MM.1S (cell line): ENCODE data around the gene E2F7.

Source experiments
- DNase-seq: peaks from one replicate; pipeline ENCODE4 v3.0.0-alpha.2; 2015
- H2AFZ ChIP-seq: fragments of 300-600 bp; sonication (generic); 2 replicates; pipeline ENCODE4 v1.6.0; 2016; ENCODE audit warnings: antibody characterized with exemption, low read length
- H3F3A ChIP-seq: fragments of 300-600 bp; sonication (generic); 2 replicates; pipeline ENCODE4 v1.6.1; 2016; ENCODE audit warnings: mild to moderate bottlenecking, antibody characterized with exemption, low read length, moderate library complexity, mixed read lengths; ENCODE audit not compliant: insufficient read depth
- H3K27ac ChIP-seq: fragments of 300-600 bp; sonication (generic); 2 replicates; pipeline ENCODE4 v1.5.1; 2016; ENCODE audit warnings: mild to moderate bottlenecking, low read length
- H3K27me3 ChIP-seq: fragments of 300-600 bp; sonication (generic); replicated peaks from 2 replicates; pipeline ENCODE4 v1.6.0; 2016; ENCODE audit warnings: low read length; ENCODE audit not compliant: insufficient read depth
- H3K36me3 ChIP-seq: fragments of 300-600 bp; sonication (generic); replicated peaks from 2 replicates; pipeline ENCODE4 v1.6.1; 2016; ENCODE audit warnings: mild to moderate bottlenecking, low read length, mixed read lengths; ENCODE audit not compliant: insufficient read depth
- H3K4me1 ChIP-seq: fragments of 300-600 bp; sonication (generic); 2 replicates; pipeline ENCODE4 v1.6.1; 2016; ENCODE audit warnings: low read length, mixed read lengths
- H3K4me2 ChIP-seq: fragments of 300-600 bp; sonication (generic); 2 replicates; pipeline ENCODE4 v1.6.0; 2016; ENCODE audit warnings: low read depth, low read length
- H3K4me3 ChIP-seq: fragments of 300-600 bp; sonication (generic); 2 replicates; pipeline ENCODE4 v1.5.1; 2016; ENCODE audit warnings: low read length, mixed read lengths
- H3K79me2 ChIP-seq: fragments of 300-600 bp; sonication (generic); 2 replicates; pipeline ENCODE4 v1.6.1; 2016; ENCODE audit warnings: mixed run types, low read length, mixed read lengths
- H3K9ac ChIP-seq: fragments of 300-600 bp; sonication (generic); 2 replicates; pipeline ENCODE4 v1.6.1; 2016; ENCODE audit warnings: low read length, mixed read lengths
- H3K9me2 ChIP-seq: fragments of 300-600 bp; sonication (generic); replicated peaks from 2 replicates; pipeline ENCODE4 v1.6.1; 2016; ENCODE audit warnings: mild to moderate bottlenecking, low read length, mixed read lengths; ENCODE audit not compliant: insufficient read depth
- H3K9me3 ChIP-seq: fragments of 300-600 bp; sonication (generic); replicated peaks from 2 replicates; pipeline ENCODE4 v1.6.1; 2016; ENCODE audit warnings: mild to moderate bottlenecking, low read length, mixed read lengths; ENCODE audit not compliant: insufficient read depth
- H4K20me1 ChIP-seq: fragments of 300-600 bp; sonication (generic); 2 replicates; pipeline ENCODE4 v1.6.1; 2016; ENCODE audit warnings: mild to moderate bottlenecking, low read length, moderate library complexity, mixed read lengths; ENCODE audit not compliant: insufficient read depth
- EZH2 ChIP-seq: fragments of 300-600 bp; sonication (generic); optimal IDR thresholded peaks from 2 replicates; pipeline ENCODE3; 2017; ENCODE audit warnings: low read depth, mild to moderate bottlenecking, antibody characterized with exemption, low read length, mixed read lengths
- EZH2phosphoT487 ChIP-seq: fragments of 300-600 bp; sonication (generic); IDR thresholded peaks from 2 replicates; pipeline ENCODE4 v1.6.1; 2018; ENCODE audit warnings: antibody characterized with exemption, low read length
- TF ChIP-seq, protein P1 (sequence below): fragments of 300-600 bp; sonication (generic); IDR thresholded peaks from 2 replicates; pipeline ENCODE4 v1.5.1; 2016; ENCODE audit warnings: antibody characterized with exemption, low read length, mixed read lengths

The E2F7 gene, protein sequence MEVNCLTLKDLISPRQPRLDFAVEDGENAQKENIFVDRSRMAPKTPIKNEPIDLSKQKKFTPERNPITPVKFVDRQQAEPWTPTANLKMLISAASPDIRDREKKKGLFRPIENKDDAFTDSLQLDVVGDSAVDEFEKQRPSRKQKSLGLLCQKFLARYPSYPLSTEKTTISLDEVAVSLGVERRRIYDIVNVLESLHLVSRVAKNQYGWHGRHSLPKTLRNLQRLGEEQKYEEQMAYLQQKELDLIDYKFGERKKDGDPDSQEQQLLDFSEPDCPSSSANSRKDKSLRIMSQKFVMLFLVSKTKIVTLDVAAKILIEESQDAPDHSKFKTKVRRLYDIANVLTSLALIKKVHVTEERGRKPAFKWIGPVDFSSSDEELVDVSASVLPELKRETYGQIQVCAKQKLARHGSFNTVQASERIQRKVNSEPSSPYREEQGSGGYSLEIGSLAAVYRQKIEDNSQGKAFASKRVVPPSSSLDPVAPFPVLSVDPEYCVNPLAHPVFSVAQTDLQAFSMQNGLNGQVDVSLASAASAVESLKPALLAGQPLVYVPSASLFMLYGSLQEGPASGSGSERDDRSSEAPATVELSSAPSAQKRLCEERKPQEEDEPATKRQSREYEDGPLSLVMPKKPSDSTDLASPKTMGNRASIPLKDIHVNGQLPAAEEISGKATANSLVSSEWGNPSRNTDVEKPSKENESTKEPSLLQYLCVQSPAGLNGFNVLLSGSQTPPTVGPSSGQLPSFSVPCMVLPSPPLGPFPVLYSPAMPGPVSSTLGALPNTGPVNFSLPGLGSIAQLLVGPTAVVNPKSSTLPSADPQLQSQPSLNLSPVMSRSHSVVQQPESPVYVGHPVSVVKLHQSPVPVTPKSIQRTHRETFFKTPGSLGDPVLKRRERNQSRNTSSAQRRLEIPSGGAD

GRCh38 chr12:77065361-77066204, at the start of gene E2F7:
E2F7 (minus strand) TSS chr12:77065569; CDS start chr12:77064635, 934 bp downstream.
- TF ChIP-seq, protein P1, sequence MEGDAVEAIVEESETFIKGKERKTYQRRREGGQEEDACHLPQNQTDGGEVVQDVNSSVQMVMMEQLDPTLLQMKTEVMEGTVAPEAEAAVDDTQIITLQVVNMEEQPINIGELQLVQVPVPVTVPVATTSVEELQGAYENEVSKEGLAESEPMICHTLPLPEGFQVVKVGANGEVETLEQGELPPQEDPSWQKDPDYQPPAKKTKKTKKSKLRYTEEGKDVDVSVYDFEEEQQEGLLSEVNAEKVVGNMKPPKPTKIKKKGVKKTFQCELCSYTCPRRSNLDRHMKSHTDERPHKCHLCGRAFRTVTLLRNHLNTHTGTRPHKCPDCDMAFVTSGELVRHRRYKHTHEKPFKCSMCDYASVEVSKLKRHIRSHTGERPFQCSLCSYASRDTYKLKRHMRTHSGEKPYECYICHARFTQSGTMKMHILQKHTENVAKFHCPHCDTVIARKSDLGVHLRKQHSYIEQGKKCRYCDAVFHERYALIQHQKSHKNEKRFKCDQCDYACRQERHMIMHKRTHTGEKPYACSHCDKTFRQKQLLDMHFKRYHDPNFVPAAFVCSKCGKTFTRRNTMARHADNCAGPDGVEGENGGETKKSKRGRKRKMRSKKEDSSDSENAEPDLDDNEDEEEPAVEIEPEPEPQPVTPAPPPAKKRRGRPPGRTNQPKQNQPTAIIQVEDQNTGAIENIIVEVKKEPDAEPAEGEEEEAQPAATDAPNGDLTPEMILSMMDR = no peak
- no peak for TF ChIP-seq EZH2
- TF ChIP-seq EZH2phosphoT487 = no peak
- Histone ChIP-seq H2AFZ (peak within 1 kb of the TSS; percentile 70), H3K36me3 (no peaks in the 10 kb centered on the region), H3K9me3 (no peaks in the 10 kb centered on the region), H3K4me1 (peaks cover 27% of the 10 kb centered on the region), H3K9me2 (no peaks in the 10 kb centered on the region), H3K79me2 (peaks cover 43% of the 10 kb centered on the region), H3K27ac (peak within 1 kb of the TSS; percentile 93), H3K27me3 (no peaks in the 10 kb centered on the region), H3K4me2 (peak within 1 kb of the TSS; percentile 79), H3F3A (peaks cover 48% of the 10 kb centered on the region), H3K4me3 (peak within 1 kb of the TSS; percentile 98), H3K9ac (peak within 1 kb of the TSS; percentile 95), H4K20me1 (no peaks in the 10 kb centered on the region)
- DNase-seq = peak; percentile 93

GRCh38 chr12:77113971-77114370, 48.6 kb upstream of the E2F7 start:
- DNase-seq = no peak
- H3K9me3 ChIP-seq = no peaks in the 10 kb centered on the region
- no peak overlapping the region for H3K4me3 ChIP-seq
- no peaks in the 10 kb centered on the region for H3F3A ChIP-seq
- no peaks in the 10 kb centered on the region for H3K9me2 ChIP-seq
- TF ChIP-seq EZH2 (no peak), EZH2phosphoT487 (no peak)
- TF ChIP-seq, protein P1 = no peak
- no peak overlapping the region for H3K4me2 ChIP-seq
- H3K27ac ChIP-seq = no peak overlapping the region
- no peaks in the 10 kb centered on the region for H3K4me1 ChIP-seq
- H3K79me2 ChIP-seq = no peaks in the 10 kb centered on the region
- no peaks in the 10 kb centered on the region for H3K27me3 ChIP-seq
- no peak overlapping the region for H2AFZ ChIP-seq
- no peaks in the 10 kb centered on the region for H3K36me3 ChIP-seq
- H3K9ac ChIP-seq = no peak overlapping the region
- no peaks in the 10 kb centered on the region for H4K20me1 ChIP-seq

GRCh38 chr12:77108707-77109106, 43.3 kb upstream of the E2F7 start:
- Histone ChIP-seq H3K27ac (no peak overlapping the region), H3K4me1 (no peaks in the 10 kb centered on the region), H3K9me3 (no peaks in the 10 kb centered on the region), H3K4me2 (no peak overlapping the region), H3K9me2 (no peaks in the 10 kb centered on the region), H3K79me2 (no peaks in the 10 kb centered on the region), H3K36me3 (no peaks in the 10 kb centered on the region), H2AFZ (no peak overlapping the region), H3K9ac (no peak overlapping the region), H3F3A (no peaks in the 10 kb centered on the region), H3K4me3 (no peak overlapping the region), H3K27me3 (no peaks in the 10 kb centered on the region), H4K20me1 (no peaks in the 10 kb centered on the region)
- DNase-seq = no peak
- TF ChIP-seq, protein P1 = no peak
- TF ChIP-seq EZH2phosphoT487 = no peak
- no peak for TF ChIP-seq EZH2
